OCI-M1 (cell line): ENCODE results near the gene TMEM14A.
"Not testable (repeated sequence)": the region's sequence is repeated elsewhere in the genome, so short reads cannot be mapped to it uniquely, and the experiment has no call there.

Experiments
- DNase-seq: peaks from one replicate; lab custom pipeline; 2025; lab: John Stamatoyannopoulos, UW

The TMEM14A gene

DNA sequence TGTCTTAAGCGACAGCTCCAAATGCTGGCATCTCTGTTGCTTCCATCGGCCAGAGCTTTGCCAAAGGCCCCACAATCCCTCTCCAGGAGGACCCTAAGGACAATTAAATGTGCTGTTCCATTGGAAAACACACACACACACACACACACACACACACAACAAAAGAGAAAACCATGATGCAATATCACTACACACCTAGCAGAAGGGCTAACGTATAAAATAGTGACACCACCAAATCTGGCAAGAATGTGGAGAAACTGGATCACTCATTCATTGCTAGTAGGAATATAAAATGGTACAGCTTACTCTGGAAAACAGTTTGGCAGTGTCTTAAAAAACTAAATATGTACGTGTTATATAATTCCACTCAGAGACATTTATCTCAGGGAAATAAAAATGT is 13.0 kb upstream of the TMEM14A start:
- DNase-seq = no peak

DNA sequence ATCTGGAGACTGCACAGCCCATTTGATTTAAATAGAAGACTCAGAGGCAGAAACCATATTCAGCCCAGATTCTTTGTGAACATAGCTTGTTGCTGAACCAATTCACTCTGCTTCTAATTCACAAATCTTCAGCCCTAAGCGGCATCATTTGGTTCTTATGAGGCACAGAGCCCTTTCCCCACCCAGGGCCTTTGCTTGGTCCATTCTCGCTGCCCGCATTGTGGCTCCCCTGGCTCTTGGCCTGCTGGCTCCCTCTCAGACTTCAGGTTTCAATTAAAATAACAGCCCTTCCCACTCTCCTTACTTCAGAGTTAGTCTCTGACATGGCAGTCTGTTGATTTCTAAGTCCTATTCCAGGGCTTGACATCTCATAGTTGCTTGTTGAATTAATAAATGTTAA is 9.4 kb upstream of the TMEM14A start:
- DNase-seq = no peak

- no peak for DNase-seq
These were observed 8.9 kb upstream of the TMEM14A start for GRCh38 chr6:52662031-52662430.

DNA sequence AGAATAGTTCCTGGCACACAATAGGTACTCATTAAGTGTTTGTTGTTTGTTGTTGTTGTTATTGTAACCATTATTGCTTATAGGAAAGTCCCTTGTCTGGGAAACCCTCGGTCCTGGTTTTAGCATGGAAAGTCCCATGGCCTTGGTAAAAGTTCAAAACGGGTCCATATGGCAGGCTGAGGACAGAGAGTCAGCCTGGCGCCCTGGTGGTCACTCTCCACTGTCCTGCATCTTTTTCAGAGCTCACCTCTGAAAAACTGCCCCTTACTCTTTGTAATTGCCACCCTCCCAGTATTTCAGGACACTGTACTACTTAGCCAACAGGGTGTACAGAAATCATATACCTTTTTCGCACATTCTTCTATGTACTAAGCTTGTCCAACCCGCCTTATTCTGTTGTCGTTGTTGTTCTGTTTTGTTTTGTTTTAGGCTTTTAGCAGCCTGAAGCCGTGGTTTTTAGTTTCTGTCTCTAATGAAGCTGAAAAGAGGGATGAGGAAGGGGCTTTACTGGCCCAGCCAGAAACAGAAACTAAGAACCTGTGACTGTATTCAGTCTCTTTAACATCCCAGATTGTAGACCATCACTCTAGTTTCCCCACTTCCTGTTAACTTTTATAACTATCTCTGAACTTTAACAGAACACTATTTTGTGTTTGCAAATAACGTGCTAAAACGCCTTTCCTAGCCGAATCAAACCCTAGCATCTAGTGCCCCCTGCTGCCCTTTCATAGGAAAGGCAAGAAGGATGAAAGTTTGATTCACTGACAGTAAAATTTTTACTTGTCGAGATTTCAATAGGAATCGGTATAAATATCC is 7.6 kb upstream of the TMEM14A start:
- DNase-seq = peak; percentile 91

DNA sequence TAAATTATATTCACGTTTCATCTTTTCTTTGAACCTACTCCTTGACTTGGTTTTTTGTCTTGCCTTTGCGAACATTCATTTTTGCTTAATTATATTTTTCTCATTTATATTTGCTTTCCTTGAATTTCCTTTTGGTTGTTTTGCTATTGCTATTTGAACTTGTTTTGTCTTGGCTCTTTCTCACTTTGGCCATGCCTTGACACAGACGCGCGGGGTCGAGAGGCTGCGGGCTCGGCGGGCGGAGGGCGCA is 7.1 kb upstream of the TMEM14A start:
- no peak for DNase-seq

DNA sequence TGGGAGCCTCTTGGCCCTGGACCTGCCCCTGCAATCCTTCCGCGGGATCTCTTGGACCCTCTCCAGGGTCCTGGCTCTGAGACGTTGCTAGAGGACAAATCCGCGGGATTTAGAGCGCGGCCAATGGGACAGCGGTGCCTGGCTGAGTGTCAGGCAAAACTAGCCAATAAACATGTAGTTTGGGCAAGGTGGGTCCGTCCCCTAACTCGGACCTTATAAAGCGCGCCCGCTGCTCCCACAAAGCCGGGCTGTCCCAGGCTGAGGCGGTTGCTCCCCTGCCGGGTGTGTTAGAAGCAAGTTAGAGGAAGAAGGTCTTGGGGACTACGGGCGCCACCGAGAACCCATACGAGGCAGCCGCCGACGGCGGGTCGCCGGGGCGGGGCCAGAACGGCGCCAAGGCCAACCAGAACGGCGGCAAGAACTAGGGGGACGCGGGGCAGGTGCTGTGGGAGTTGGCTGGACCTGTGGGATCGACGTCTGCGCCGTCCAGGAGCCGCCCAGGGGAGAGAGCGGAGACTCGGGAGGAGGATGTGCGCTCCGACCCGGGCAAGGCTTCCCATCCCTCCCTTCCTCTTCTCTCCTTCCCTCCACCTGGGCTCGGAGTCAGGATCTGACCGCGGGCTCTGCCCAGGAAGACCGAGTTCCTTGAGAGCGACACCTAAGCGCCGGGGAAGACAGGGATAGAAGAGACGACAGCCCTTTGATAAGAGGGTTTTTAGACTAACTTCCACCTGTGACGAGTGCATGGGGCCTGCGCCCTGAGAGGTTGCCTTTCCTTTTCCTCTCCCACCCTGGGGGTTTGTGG is 6.5 kb upstream of the TMEM14A start:
- peak; percentile 98 for DNase-seq

DNA sequence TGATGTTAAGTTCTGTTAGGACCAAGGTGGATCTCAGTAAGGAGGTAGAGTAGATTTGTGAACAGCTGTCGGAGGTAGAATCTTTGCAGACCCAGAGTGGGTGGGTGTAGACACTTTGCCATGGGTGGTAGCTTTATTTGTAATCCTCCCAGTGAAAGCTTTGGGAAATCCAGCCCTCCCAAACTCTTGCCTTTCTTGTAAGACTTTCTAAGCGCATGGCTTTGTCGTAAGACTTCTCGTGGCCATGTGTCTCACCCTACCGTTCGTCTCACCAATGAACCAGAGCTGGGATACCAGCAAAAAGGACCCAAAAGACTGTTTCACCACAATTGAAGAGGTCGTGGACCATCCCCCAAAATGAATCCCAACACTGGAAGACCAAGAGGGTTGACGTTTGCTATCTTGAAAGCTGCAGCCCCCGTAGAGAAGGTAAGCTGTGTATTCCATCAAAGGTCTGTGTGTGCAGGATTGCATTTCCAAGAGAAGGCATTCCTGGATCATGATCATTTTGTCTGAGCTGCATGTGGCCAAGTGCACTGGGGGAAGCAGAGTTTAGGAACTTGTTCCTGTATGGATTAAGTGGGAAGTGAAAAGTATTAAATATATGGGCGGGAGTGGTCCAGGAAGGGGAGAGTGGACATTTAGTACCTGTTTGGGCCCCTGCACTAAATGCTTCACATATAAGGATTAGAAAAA is 5.8 kb upstream of the TMEM14A start:
- DNase-seq = no peak

- no peak for DNase-seq
These were observed 4.8 kb upstream of the TMEM14A start for GRCh38 chr6:52666071-52666470.

- DNase-seq = no peak
These were observed 4.4 kb upstream of the TMEM14A start for GRCh38 chr6:52666523-52666922.

GRCh38 chr6:52667572-52667971 is 3.3 kb upstream of the TMEM14A start:
- no peak for DNase-seq

- DNase-seq = no peak
These were observed 763 bp downstream of the TMEM14A start for GRCh38 chr6:52671676-52672075.

GRCh38 chr6:52672412-52673025 is 1.6 kb downstream of the TMEM14A start:
- DNase-seq = no peak

DNA sequence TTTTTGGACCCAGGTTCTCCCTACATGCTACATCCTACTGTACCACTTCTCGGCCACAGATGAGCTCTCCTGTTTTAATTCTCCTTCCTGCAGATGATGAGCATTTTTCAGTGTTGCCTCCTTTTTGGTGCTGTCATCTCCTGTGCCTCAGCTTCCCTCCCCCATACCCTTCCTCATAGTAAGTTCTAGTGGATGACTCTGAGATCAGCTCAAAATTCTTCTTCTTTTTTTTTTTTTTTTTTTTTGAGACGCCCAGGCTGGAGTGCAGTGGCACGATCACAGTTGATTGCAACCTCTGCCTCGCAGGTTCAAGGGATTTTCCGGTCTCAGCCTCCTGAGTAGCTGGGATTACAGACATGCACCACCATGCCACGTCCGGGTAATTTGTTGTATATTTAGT is 3.8 kb downstream of the TMEM14A start:
- no peak for DNase-seq

- DNase-seq = peak; percentile 15
These were observed 4.5 kb downstream of the TMEM14A start for GRCh38 chr6:52675372-52675771.

GRCh38 chr6:52676631-52677030 is 5.7 kb downstream of the TMEM14A start:
- not testable (repeated sequence) for DNase-seq

DNA sequence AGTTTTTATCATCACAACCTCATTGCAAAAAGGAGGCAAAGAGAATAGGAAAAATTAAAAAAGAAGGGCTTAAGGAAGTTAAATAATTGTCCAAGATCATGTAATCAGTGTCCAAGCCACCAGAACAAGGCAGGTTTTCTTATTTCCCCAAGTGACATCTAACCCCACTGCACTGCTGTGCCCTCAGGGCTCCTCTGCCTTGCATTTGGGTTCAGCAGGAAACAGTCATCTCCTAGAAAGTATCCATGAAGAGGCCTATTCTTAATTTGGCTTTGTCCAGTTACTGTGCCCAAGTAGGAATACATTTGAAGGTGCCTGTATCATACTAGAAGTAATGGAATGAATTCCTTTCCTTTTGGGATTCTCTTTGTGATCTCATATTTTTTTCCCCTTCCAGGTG is 10.5 kb downstream of the TMEM14A start:
- DNase-seq = no peak

DNA sequence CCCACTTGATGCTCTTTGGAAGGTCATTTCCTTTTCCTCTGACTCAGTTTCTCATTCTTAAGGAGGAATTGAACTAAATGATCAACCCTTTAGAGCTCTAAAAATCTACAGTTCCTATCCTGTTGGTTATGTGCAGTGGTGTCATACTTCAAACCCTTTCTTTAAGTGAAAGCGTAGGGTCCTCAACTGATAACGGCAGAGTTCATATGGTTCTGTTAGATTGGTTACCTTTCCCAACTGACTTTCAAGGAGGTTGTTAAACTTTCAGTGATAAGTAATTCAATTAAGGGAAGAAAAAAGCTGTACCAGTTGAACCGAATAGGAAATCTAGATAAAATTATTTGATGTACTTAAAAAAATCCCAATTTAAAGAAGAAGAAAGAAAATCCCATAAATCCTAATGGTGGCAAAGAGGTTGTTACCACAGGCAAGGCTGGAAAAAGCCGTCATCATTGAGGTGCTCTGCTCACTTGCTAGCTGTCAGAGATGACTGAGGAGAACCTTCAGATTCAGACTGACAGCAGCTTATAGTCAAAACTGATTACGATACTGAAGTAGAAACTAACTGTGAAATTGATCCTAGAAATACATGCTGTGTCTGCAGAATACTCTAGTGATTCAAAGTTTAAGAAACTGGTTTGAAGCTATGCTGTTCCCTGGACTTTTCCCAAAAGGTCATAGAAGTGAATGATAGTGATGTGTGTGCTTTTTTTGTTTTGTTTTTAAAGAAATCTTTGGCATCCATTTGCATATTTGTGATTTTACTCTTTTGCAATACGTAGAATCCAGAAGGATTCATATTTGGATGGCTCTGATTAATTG is 16.2 kb downstream of the TMEM14A start:
- DNase-seq = peak; percentile 66

DNA sequence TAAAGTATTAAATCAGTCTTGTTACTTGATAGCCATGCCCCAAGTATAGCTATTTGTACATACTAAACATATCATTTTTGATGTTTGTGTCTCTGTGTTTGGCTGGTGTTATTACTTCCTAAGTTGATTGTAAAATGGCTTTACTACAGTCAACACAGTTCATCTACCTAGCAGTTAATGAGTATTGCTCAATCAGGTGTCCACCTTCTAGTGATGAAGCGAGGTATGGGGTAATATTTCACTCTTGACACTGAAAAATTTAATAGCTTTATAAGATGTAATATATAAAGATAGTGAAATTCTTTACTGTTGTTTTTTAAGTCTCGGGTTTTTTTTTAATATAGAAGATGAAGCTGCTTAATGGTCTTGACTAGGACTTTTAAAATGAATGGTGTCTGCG is 18.9 kb downstream of the TMEM14A start:
- no peak for DNase-seq

GRCh38 chr6:52691718-52692117 is 20.8 kb downstream of the TMEM14A start:
- DNase-seq = no peak

- DNase-seq = no peak
These were observed 22.9 kb downstream of the TMEM14A start for GRCh38 chr6:52693773-52694172.

DNA sequence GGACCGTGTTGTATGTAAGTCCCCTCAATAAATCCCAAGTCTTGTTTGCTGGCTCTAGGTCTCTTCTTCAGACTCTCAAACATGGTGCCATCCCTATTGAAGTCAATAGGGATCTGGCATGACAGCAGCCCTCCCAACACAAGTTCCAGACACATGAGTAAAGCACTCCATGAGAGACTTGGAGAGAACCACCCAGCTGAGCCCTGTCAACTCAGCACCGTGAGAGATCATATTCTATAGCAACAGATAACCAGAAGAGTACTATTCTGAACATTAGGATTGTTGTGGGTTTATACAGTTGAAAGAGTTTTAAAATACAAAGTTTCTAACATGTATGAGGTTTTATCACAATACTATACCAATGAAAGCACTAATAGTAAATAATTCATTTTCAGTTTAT is 23.5 kb downstream of the TMEM14A start:
- DNase-seq = no peak

GRCh38 chr6:52696418-52696817 is 25.5 kb downstream of the TMEM14A start:
- peak; percentile 13 for DNase-seq
